ENCODE results near the gene CCDC15.

CCDC15 gene

DNA sequence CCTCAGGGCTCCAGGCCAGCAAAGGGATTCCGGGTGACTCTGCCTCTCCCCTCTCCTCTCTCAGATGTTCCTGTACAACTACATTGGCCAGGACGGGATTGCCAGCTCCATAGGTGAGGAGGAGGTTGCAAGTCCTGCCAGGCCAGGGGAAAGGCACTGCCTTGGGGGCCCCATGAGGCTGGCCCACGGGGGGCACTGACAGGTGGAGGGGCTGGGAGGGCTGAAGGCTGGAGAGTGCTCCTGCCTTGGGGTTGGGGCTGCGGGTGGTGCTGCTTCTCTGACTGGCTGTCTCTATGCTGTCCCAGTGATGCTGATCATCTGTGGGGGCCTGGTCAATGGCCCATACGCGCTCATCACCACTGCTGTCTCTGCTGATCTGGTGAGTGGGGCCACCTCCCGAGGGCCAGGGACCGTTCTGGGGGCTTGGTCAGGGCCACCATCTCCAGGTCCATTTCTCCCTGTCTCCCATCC lies 130.8 kb downstream of the CCDC15 start:
- no peak overlapping the region for H3K9ac ChIP-seq (ENCODE audit: low read length)
- H3K4me3 ChIP-seq (ENCODE audit: low read length): no peak overlapping the region
- H3K9me2 ChIP-seq (replicated peaks; ENCODE audit: insufficient read depth, low read length): no peaks in the 10 kb centered on the region
- H2AFZ ChIP-seq (ENCODE audit: low read length): no peak overlapping the region
- no peaks in the 10 kb centered on the region for H3K79me2 ChIP-seq (ENCODE audit: low read length)
- TF ChIP-seq, protein P1, sequence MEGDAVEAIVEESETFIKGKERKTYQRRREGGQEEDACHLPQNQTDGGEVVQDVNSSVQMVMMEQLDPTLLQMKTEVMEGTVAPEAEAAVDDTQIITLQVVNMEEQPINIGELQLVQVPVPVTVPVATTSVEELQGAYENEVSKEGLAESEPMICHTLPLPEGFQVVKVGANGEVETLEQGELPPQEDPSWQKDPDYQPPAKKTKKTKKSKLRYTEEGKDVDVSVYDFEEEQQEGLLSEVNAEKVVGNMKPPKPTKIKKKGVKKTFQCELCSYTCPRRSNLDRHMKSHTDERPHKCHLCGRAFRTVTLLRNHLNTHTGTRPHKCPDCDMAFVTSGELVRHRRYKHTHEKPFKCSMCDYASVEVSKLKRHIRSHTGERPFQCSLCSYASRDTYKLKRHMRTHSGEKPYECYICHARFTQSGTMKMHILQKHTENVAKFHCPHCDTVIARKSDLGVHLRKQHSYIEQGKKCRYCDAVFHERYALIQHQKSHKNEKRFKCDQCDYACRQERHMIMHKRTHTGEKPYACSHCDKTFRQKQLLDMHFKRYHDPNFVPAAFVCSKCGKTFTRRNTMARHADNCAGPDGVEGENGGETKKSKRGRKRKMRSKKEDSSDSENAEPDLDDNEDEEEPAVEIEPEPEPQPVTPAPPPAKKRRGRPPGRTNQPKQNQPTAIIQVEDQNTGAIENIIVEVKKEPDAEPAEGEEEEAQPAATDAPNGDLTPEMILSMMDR (IDR thresholded peaks at IDR 0.05; ENCODE audit: low read length): no peak
- no peak for TF ChIP-seq EZH2 (optimal IDR thresholded peaks at IDR 0.05; ENCODE audit: low read depth, low read length)
- no peak for TF ChIP-seq EZH2phosphoT487 (IDR thresholded peaks at IDR 0.05; ENCODE audit: low read length)
- no peaks in the 10 kb centered on the region for H3K36me3 ChIP-seq (replicated peaks; ENCODE audit: insufficient read depth, low read length)
- no peak for DNase-seq
- no peaks in the 10 kb centered on the region for H3K27me3 ChIP-seq (replicated peaks; ENCODE audit: insufficient read depth, low read length)
- no peaks in the 10 kb centered on the region for H3K4me1 ChIP-seq (ENCODE audit: low read length)
- no peaks in the 10 kb centered on the region for H3K9me3 ChIP-seq (replicated peaks; ENCODE audit: insufficient read depth, low read length)
- H4K20me1 ChIP-seq (ENCODE audit: insufficient read depth, low read length): no peaks in the 10 kb centered on the region
- no peak overlapping the region for H3K4me2 ChIP-seq (ENCODE audit: low read depth, low read length)
- no peaks in the 10 kb centered on the region for H3F3A ChIP-seq (ENCODE audit: insufficient read depth, low read length)
- H3K27ac ChIP-seq (ENCODE audit: low read length): no peak overlapping the region

DNA sequence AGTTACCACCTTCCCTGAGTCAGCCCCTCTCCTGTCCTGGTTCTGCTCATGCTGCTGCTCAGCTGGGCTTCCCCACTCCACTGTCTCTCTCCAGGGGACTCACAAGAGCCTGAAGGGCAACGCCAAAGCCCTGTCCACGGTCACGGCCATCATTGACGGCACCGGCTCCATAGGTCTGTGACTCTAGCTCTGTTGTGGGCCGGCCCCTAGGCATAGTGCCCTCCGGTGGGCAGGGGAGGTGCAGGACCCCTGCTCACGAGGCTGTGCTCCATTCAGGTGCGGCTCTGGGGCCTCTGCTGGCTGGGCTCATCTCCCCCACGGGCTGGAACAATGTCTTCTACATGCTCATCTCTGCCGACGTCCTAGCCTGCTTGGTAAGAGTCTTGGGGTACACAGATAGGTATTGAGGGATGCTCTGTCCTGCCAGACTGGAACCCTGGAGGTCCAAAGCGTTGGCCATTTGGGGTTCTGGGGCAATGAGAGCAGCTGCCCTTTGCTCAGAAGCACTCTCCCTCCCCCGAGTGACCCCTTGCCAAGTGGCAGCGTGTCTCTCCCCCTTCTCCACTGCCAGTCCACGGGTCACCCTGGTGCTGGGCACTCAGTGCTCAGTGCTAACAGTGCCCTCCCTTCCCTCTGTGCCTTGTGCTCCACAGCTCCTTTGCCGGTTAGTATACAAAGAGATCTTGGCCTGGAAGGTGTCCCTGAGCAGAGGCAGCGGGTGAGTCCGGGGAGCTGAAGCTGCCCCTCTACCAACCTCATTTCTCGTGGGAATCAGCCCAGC lies 131.5 kb downstream of the CCDC15 start:
- no peak overlapping the region for H3K27ac ChIP-seq (ENCODE audit: low read length)

DNA sequence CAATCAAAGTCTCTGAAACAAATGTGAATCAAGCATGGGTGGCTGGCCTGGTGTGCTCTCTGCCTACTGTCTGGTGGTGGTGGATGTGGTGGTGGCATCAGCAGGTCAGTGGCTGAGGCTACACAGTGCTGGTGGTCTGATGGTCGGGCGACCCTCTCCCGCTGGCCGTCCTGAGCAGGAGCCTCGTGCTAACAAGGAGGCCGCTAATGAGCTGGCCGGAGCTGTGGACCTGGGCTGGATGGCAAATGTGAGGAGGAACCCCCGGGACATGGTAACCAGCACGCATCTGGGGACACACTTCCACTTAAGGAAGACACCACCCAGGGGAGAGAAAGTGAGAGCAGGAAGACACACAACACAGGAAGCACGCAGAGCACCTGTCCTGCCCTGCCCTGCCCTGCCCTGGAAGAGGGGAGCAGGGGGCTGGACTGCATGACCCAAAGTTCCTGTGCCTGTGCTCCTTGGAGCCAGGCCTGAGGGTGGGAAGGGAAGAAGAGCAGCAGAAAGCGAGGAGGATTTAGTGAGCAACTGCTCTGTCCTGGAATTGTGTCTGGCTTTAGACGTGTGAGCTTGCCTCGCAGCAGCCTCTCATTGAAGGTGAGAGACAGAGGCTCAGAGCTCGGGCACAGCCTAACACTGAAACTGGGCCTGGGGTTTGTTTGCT lies 132.8 kb downstream of the CCDC15 start:
- no peak for DNase-seq
- Histone ChIP-seq H2AFZ (ENCODE audit: low read length) (no peak overlapping the region), H3F3A (ENCODE audit: insufficient read depth, low read length) (no peaks in the 10 kb centered on the region), H3K9ac (ENCODE audit: low read length) (no peak overlapping the region), H3K79me2 (ENCODE audit: low read length) (no peaks in the 10 kb centered on the region), H3K4me3 (ENCODE audit: low read length) (no peak overlapping the region), H3K4me1 (ENCODE audit: low read length) (no peaks in the 10 kb centered on the region), H3K4me2 (ENCODE audit: low read depth, low read length) (no peak overlapping the region), H3K9me2 (replicated peaks; ENCODE audit: insufficient read depth, low read length) (no peaks in the 10 kb centered on the region), H3K9me3 (replicated peaks; ENCODE audit: insufficient read depth, low read length) (no peaks in the 10 kb centered on the region), H4K20me1 (ENCODE audit: insufficient read depth, low read length) (no peaks in the 10 kb centered on the region), H3K36me3 (replicated peaks; ENCODE audit: insufficient read depth, low read length) (no peaks in the 10 kb centered on the region), H3K27ac (ENCODE audit: low read length) (no peak overlapping the region), H3K27me3 (replicated peaks; ENCODE audit: insufficient read depth, low read length) (no peaks in the 10 kb centered on the region)
- TF ChIP-seq EZH2phosphoT487 (IDR thresholded peaks at IDR 0.05; ENCODE audit: low read length): no peak
- no peak for TF ChIP-seq EZH2 (optimal IDR thresholded peaks at IDR 0.05; ENCODE audit: low read depth, low read length)
- TF ChIP-seq, protein P1 (IDR thresholded peaks at IDR 0.05; ENCODE audit: low read length): no peak

More for the DNA sequence above, 131.5 kb downstream of the CCDC15 start:
- Histone ChIP-seq H4K20me1 (ENCODE audit: insufficient read depth, low read length) (no peaks in the 10 kb centered on the region), H3K9me2 (replicated peaks; ENCODE audit: insufficient read depth, low read length) (no peaks in the 10 kb centered on the region), H3K9ac (ENCODE audit: low read length) (no peak overlapping the region), H3K36me3 (replicated peaks; ENCODE audit: insufficient read depth, low read length) (no peaks in the 10 kb centered on the region), H3K79me2 (ENCODE audit: low read length) (no peaks in the 10 kb centered on the region), H3F3A (ENCODE audit: insufficient read depth, low read length) (no peaks in the 10 kb centered on the region), H3K27me3 (replicated peaks; ENCODE audit: insufficient read depth, low read length) (no peaks in the 10 kb centered on the region), H2AFZ (ENCODE audit: low read length) (no peak overlapping the region), H3K4me3 (ENCODE audit: low read length) (no peak overlapping the region), H3K4me1 (ENCODE audit: low read length) (no peaks in the 10 kb centered on the region), H3K9me3 (replicated peaks; ENCODE audit: insufficient read depth, low read length) (no peaks in the 10 kb centered on the region), H3K4me2 (ENCODE audit: low read depth, low read length) (no peak overlapping the region)
- TF ChIP-seq, protein P1 (IDR thresholded peaks at IDR 0.05; ENCODE audit: low read length): no peak
- TF ChIP-seq EZH2phosphoT487 (IDR thresholded peaks at IDR 0.05; ENCODE audit: low read length): no peak
- DNase-seq: no peak
